ENCODE data around the gene RAF1.
"Not testable (repeated sequence)": the region's sequence is repeated elsewhere in the genome, so short reads cannot be mapped to it uniquely, and the experiment has no call there.

RAF1 gene

DNA sequence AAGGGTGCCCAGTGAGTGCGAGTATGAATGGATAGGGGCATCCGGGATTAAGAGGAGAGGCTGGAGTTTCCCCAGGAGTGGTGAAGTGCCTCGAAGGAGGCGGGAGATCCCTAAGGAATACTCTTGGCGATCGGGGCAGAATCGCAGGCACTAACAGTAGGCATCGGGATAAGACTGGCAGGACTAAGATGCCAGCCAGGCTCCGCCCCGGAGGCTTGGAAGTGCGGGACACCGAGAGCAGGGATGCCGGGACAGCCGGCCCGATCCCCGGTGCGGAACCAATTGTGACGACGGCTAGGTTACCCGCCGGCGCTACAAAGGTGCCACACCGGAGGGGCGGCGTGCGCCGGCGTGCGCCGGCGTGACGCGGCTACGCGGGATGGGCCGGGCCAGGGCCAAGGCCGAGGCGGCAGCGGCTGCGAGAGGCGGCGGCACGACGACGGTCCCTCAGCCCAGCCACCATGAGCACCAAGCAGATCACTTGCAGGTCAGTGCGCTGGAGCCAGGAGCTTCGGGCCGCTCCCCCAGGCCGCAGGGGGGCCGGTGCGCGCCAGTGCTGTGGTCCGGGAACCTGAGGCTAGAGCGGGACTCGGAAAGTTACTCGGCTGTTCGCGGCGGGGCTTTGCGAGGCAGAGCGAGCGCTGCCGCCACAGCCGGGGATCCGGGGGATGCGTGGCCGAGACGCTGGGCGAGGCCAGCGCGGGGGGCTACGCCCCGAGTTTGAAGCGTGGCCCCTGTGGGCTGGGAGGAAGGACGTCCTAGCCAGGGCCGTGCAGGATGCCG lies 107.0 kb downstream of the RAF1 start, which contains the start of gene MKRN2:
Gene MKRN2 (plus strand): TSS at position 398 of the 783 bp plus-strand sequence. CDS start 64 bp downstream, at position 462.
- DNase-seq, result peak; percentile 87

DNA sequence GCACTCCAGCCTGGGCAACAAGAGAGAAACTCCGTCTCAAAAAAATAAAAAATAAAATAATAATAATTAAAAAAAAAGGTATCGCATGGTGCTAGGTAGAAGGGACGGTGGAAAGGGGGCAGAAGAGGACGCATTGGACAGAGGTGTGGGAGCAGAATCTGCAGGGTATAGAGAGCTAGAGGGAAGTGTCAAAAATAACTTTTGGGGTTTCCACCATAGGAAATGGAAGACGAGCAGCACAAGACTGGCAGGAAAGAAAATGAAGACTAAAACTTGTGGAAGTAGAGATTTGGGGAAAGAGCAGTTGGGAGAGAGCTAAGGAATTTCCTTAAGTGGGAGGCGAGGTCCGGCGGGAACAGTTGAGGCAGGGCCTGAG lies 107.6 kb downstream of the RAF1 start:
- no peak for DNase-seq

DNA sequence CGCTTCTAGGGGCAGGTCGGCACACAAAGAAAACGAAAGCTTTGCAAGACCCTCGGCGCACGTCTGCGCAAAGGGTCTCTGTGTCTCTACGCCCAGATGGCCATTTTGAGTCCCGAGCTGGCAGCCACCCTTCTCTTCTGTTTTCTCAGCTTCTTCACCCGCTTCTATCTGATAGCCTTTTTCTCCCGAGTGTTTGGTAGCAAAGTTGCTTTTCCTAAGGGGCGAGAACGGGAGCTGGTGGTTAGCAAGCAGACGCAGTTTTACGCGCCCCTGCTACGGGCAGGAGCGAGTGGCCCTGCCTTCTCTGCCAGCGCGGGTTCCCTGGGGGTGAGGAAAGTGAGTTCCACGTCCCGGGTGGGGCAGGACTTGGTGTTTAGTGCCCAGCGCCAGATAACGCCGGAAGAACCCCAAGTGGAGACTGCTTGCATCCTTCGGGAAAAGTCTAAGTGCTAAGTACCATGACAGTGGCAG lies 110.0 kb downstream of the RAF1 start:
- peak; percentile 46 for DNase-seq

DNA sequence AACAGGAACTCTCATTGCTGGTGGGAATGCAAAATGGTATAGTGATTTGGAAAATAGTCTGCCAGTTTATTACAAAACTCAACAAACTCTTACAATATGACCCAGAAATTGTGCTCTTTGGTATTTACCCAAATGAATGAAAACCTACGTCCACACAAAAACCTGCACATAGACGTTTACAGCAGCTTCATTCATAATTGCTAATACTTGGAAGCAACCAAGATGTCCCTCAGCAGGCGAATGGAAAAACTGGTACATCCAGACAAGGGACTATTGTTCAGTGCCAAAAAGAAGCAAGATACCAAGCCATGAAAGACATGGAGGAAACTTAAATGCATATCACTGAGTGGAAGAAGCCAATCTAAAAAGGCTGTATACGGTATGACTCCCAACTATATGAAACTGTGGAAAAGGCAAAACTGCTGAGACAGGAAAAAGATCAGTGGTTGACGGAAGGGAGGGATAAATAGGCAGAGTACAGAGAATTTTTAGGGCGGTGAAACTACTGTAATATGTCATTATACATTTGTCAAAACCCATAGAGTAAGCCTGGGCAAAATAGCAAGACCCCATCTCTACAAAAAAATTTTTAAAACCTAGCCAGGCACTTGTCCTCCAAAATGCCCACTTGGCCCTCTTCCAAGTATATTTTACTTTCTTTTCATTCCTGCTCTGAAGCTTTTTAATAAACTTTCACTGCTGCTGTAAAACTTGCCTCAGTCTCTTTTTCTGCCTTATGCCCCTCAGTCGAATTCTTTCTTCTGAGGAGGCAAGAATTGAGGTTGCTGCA lies 113.8 kb downstream of the RAF1 start:
- no peak for DNase-seq

DNA sequence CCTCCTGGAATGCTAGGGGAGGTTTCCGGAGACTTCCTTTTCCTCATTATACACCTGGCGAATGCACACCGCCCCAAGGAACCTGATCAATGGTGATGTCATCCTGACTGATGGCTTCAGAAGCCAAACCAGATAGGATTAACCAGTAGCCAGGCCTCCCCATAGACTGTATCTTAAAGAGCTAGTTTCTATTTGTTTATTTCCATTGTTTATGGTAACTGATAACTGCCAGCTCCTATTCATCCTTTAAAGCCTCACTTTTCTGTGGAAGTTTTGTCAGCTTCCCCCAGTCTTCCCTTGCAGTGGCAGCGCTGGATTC lies 118.5 kb downstream of the RAF1 start, which contains the start of gene MKRN2OS:
Gene MKRN2OS (minus strand): TSS at position 27 of the 319 bp plus-strand sequence. CDS start 35 bp downstream, outside the sequence.
- no peak for DNase-seq

DNA sequence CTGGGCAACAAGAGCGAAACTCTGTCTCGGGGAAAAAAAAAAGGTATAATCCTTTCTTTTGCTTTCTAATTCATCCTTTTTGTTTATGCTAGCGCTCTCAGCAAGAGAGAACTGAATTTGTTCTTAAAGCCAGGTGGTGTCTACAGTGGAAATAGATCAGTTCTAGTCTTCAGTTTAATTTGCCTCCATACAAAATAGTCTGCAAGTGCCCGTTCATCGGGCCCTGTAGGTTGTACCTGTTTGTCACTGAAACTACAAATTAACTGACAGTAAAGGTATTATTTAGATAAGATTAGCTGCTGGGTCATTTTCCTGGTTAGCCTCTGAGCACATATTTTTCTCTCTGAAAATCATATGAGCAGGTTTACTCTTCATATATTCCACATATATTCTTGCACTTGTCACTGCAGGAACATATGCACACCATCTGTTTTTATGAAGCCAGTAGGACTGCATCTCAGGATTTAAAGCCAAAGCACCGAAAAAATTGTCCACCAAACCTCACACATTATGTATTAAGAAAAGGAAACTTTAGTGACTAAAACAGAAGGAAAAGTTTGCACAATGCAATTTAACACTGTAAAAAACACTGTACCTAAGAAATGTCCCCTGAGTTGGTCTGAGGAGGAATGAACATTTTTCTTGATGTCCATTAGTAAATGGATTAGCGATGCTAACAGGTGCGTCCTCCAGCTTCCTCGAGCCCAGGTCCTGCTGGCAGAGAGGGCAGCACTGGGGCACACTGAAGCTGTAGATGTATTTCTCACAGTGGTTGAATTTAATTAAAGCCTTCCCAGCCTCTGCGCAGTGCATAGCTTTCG lies 119.1 kb downstream of the RAF1 start:
- DNase-seq, result no peak

DNA sequence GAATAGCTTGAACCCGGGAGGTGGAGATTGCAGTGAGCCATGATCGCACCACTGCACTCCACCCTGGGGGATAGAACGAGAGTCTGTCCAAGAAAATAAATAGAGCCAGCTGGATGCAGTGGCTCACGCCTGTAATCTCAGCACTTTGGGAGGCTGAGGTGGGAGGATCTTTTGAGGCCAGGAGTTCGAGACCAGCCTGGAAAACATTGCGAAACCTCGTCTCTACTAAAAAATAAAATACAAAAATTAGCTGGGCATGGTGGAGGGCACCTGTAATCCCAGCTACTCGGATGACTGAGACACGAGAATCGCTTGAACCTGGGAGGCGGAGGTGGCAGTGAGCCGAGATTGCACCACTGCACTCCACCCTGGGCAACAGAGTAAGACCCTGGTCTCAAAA lies 120.4 kb downstream of the RAF1 start:
- DNase-seq, result not testable (repeated sequence)

DNA sequence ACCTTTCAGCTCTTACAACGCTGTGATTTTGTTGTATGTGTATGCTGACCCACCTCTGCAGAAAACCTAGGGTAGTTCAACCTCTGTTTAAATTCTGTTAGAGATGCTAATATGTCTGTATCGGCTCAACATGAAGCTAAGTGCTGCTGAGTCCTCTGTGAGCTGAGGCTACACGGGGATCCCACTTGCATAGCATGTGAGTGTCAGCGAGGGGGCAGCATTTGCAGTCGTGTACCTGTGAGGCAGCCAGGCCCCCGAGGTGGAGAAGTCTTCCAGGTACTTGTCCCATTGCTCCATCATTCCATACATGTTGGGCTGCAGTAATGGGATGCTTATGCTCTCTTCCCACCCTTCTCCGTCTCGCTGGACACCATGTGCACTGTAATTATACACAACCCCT lies 122.3 kb downstream of the RAF1 start:
- DNase-seq, result peak; percentile 5

DNA sequence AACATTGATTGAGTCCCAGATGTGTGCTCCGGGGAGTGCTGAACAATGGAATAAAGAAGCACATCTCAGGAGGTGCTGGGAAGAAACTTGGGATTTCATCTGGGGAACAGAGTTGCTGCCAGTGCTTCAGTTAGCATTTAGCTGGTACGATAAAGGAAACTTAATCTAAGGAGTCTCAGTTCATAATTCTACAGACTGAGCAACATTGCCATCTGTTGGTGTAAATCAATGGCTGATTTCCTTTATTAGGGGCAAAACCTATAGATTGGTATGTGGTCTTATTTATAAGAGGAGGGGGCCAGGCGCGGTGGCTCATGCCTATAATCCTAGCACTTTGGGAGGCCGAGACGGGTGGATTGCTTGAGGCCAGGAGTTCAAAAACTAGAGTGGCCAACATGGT lies 127.5 kb downstream of the RAF1 start:
- no peak for DNase-seq

Data from EL (cell line).